IPS-15b (cell line): ENCODE data around the gene RGS10.

Experiments used
- H3K27me3 ChIP-seq: one replicate; pipeline ENCODE4 v1.6.1; 2013; ENCODE audit warnings: low read length; ENCODE audit not compliant: control insufficient read depth, insufficient read depth
- H3K36me3 ChIP-seq: one replicate; pipeline ENCODE4 v1.6.1; 2013; ENCODE audit warnings: low read length; ENCODE audit not compliant: control insufficient read depth, insufficient read depth
- H3K4me1 ChIP-seq: one replicate; pipeline ENCODE4 v1.6.1; 2013; ENCODE audit warnings: mild to moderate bottlenecking, low read length; ENCODE audit not compliant: control insufficient read depth, insufficient read depth
- H3K4me3 ChIP-seq: one replicate; pipeline ENCODE4 v1.5.1; 2013; ENCODE audit warnings: low read depth, low read length
- H3K9ac ChIP-seq: one replicate; pipeline ENCODE4 v1.6.1; 2013; ENCODE audit warnings: low read depth, mild to moderate bottlenecking, low read length
- H3K9me3 ChIP-seq: one replicate; pipeline ENCODE4 v1.6.1; 2013; ENCODE audit warnings: mild to moderate bottlenecking, low read length; ENCODE audit not compliant: control insufficient read depth, insufficient read depth

The RGS10 gene

GRCh38 chr10:119488675-119489074, 53.8 kb downstream of the RGS10 start:
- H3K4me1 ChIP-seq: no peaks in the 10 kb centered on the region
- no peaks in the 10 kb centered on the region for H3K9me3 ChIP-seq
- no peaks in the 10 kb centered on the region for H3K36me3 ChIP-seq
- peaks cover 5% of the 10 kb centered on the region for H3K27me3 ChIP-seq
- no peak overlapping the region for H3K4me3 ChIP-seq
- H3K9ac ChIP-seq: no peak overlapping the region

GRCh38 chr10:119483839-119484238, 58.7 kb downstream of the RGS10 start:
- no peaks in the 10 kb centered on the region for H3K4me1 ChIP-seq
- H3K36me3 ChIP-seq: no peaks in the 10 kb centered on the region
- no peak overlapping the region for H3K9ac ChIP-seq
- peaks cover 42% of the 10 kb centered on the region for H3K27me3 ChIP-seq
- H3K9me3 ChIP-seq: no peaks in the 10 kb centered on the region
- no peak overlapping the region for H3K4me3 ChIP-seq

- Histone ChIP-seq H3K4me3 (no peak overlapping the region), H3K36me3 (no peaks in the 10 kb centered on the region), H3K9me3 (no peaks in the 10 kb centered on the region), H3K9ac (no peak overlapping the region), H3K4me1 (no peaks in the 10 kb centered on the region), H3K27me3 (peaks cover 50% of the 10 kb centered on the region)
Observed at GRCh38 chr10:119483001-119483400, 59.5 kb downstream of the RGS10 start.

- Histone ChIP-seq H3K4me1 (no peaks in the 10 kb centered on the region), H3K9ac (no peak overlapping the region), H3K9me3 (no peaks in the 10 kb centered on the region), H3K27me3 (peaks cover 58% of the 10 kb centered on the region), H3K36me3 (no peaks in the 10 kb centered on the region), H3K4me3 (no peak overlapping the region)
Observed at GRCh38 chr10:119481781-119482426, 60.6 kb downstream of the RGS10 start.

- H3K27me3 ChIP-seq: peaks cover 69% of the 10 kb centered on the region
- H3K4me1 ChIP-seq: no peaks in the 10 kb centered on the region
- H3K9me3 ChIP-seq: no peaks in the 10 kb centered on the region
- no peak overlapping the region for H3K9ac ChIP-seq
- H3K36me3 ChIP-seq: no peaks in the 10 kb centered on the region
- H3K4me3 ChIP-seq: no peak overlapping the region
Observed at GRCh38 chr10:119480667-119481066, 61.9 kb downstream of the RGS10 start.

- Histone ChIP-seq H3K9ac (no peak overlapping the region), H3K4me1 (no peaks in the 10 kb centered on the region), H3K9me3 (no peaks in the 10 kb centered on the region), H3K36me3 (no peaks in the 10 kb centered on the region), H3K4me3 (no peak overlapping the region), H3K27me3 (peaks cover 73% of the 10 kb centered on the region)
Observed at GRCh38 chr10:119479532-119479931, 63.0 kb downstream of the RGS10 start.

- peaks cover 74% of the 10 kb centered on the region for H3K27me3 ChIP-seq
- no peaks in the 10 kb centered on the region for H3K4me1 ChIP-seq
- H3K9ac ChIP-seq: no peak overlapping the region
- H3K36me3 ChIP-seq: no peaks in the 10 kb centered on the region
- no peak overlapping the region for H3K4me3 ChIP-seq
- H3K9me3 ChIP-seq: no peaks in the 10 kb centered on the region
Observed at GRCh38 chr10:119478811-119479341, 63.6 kb downstream of the RGS10 start.

- Histone ChIP-seq H3K4me1 (no peaks in the 10 kb centered on the region), H3K36me3 (no peaks in the 10 kb centered on the region), H3K9me3 (no peaks in the 10 kb centered on the region), H3K27me3 (peaks cover 74% of the 10 kb centered on the region), H3K9ac (no peak overlapping the region), H3K4me3 (no peak overlapping the region)
Observed at GRCh38 chr10:119478111-119478802, 64.3 kb downstream of the RGS10 start.

- Histone ChIP-seq H3K4me1 (no peaks in the 10 kb centered on the region), H3K4me3 (no peak overlapping the region), H3K9ac (no peak overlapping the region), H3K27me3 (peaks cover 67% of the 10 kb centered on the region), H3K9me3 (no peaks in the 10 kb centered on the region), H3K36me3 (no peaks in the 10 kb centered on the region)
Observed at GRCh38 chr10:119477444-119477843, 65.1 kb downstream of the RGS10 start.

GRCh38 chr10:119474606-119475005, 67.9 kb downstream of the RGS10 start:
- Histone ChIP-seq H3K27me3 (peaks cover 49% of the 10 kb centered on the region), H3K4me3 (no peak overlapping the region), H3K36me3 (no peaks in the 10 kb centered on the region), H3K9ac (no peak overlapping the region), H3K9me3 (no peaks in the 10 kb centered on the region), H3K4me1 (no peaks in the 10 kb centered on the region)

- Histone ChIP-seq H3K9me3 (no peaks in the 10 kb centered on the region), H3K9ac (no peak overlapping the region), H3K4me1 (no peaks in the 10 kb centered on the region), H3K4me3 (no peak overlapping the region), H3K27me3 (peaks cover 40% of the 10 kb centered on the region), H3K36me3 (no peaks in the 10 kb centered on the region)
Observed at GRCh38 chr10:119473771-119474170, 68.7 kb downstream of the RGS10 start.
